ENCODE results near the gene DROSHA. TPM values are rescaled to one million over a fixed set of nuclear protein-coding genes. Genes with fewer than 3 reads are reported as not detected.

The DROSHA gene
- total and polyA plus RNA-seq, 4 experiments from 2014 or later, result 8.8 to 92.6 (median 50.7) TPM

- ChIA-PET CTCF (ENCODE audit: partially characterized antibody) (no interaction called here), POLR2A (ENCODE audit: partially characterized antibody) (interaction anchor here (1.1 kb wide), 1 partner anchor 9 kb away, joined by 3 read pairs; the partner anchor contains the start of genes C5orf22 and DROSHA)
- no peak overlapping the region for H3K27ac Mint-ChIP-seq
- H3K36me3 ChIP-seq (ENCODE audit: insufficient read depth, low read length), result peaks cover 43% of the 10 kb centered on the region
- H3K27me3 Mint-ChIP-seq, result no peaks in the 10 kb centered on the region
- H3K9me3 ChIP-seq (ENCODE audit: control insufficient read depth in 1 of 2, low read length in 2 of 2), result no peaks in the 10 kb centered on the region
- H3K4me1 Mint-ChIP-seq, result peaks cover 10 to 23% (median 17%) of the 10 kb centered on the region in 4 donors
- H3K4me3 ChIP-seq (ENCODE audit: low read length in 2 of 2), result no peak overlapping the region
- H3K27me3 ChIP-seq (ENCODE audit: insufficient read depth, low read length), result no peaks in the 10 kb centered on the region
- intact Hi-C loops (cut with micrococcal nuclease), result no loop called here
- H3K27ac ChIP-seq (ENCODE audit: low read depth, low read length), result no peak overlapping the region
- DNase-seq, result no peak
- H3K4me3 Mint-ChIP-seq, result no peak overlapping the region
- peaks cover 62 to 72% of the 10 kb centered on the region in 2 donors for H3K36me3 Mint-ChIP-seq
- H3K9me3 Mint-ChIP-seq, result no peaks in the 10 kb centered on the region
- no peaks in the 10 kb centered on the region for H3K4me1 ChIP-seq (ENCODE audit: insufficient read depth, low read length)
Observed at GRCh38 chr5:31523041-31523440, 8.9 kb downstream of the DROSHA start.

DNA sequence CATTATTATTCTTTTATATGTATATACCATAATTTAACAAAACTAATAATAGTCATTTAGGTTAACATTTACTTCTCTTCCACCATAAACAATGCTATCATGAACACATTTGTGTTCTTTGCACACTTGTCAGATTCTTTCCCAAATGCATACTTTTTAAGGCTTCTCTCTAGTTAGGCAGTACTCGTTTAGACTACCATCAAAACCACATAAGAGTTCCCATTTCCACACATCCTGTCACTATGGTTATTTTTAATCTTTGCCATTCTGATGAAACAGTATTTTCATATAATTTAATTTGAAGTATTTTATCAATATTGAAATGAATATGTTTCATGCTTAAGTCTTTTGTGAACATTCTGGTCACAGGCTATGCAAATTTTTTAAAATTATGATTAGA is 15.1 kb downstream of the DROSHA start:
- Mint-ChIP-seq H3K36me3 (peaks cover 50 to 59% of the 10 kb centered on the region in 2 donors), H3K27ac (peak overlapping the region in 1 of 7 donors; percentile 1), H3K27me3 (no peaks in the 10 kb centered on the region), H3K4me3 (no peak overlapping the region), H3K4me1 (peaks cover 4 to 13% (median 10%) of the 10 kb centered on the region in 4 donors), H3K9me3 (no peaks in the 10 kb centered on the region)
- Histone ChIP-seq H3K36me3 (ENCODE audit: insufficient read depth, low read length) (peaks cover 44% of the 10 kb centered on the region), H3K4me1 (ENCODE audit: insufficient read depth, low read length) (peaks cover 6% of the 10 kb centered on the region), H3K27ac (ENCODE audit: low read depth, low read length) (no peak overlapping the region), H3K9me3 (ENCODE audit: control insufficient read depth in 1 of 2, low read length in 2 of 2) (no peaks in the 10 kb centered on the region), H3K4me3 (ENCODE audit: low read length in 2 of 2) (no peak overlapping the region), H3K27me3 (ENCODE audit: insufficient read depth, low read length) (no peaks in the 10 kb centered on the region)
- DNase-seq, result no peak
- intact Hi-C loops (cut with micrococcal nuclease), result no loop called here
- CTCF ChIA-PET (ENCODE audit: partially characterized antibody), result no interaction called here
- POLR2A ChIA-PET (ENCODE audit: partially characterized antibody), result no interaction called here

DNA sequence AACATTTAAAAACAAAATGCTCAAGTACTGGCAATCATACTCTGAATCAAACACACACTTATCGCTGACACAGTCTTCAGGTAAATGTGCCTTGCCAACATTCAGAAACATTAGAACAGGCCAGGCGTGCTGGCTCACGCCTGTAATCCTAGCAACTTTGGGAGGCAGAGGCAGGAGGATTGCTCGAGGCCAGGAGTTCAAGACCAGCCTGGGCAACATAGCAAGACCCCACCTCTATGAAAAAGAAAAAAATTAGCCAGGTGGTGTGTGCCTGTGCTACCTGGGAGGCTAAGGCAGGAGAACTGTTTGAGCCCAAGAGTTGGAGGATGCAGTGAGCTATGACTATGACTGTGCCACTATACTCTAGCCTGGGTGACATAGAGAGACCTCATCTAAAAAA is 20.6 kb downstream of the DROSHA start:
- Mint-ChIP-seq H3K27me3 (no peaks in the 10 kb centered on the region), H3K36me3 (peaks cover 71 to 80% of the 10 kb centered on the region in 2 donors), H3K4me3 (no peak overlapping the region), H3K9me3 (no peaks in the 10 kb centered on the region), H3K27ac (peak overlapping the region in 1 of 7 donors; percentile 48), H3K4me1 (peaks cover 0 to 5% (median 1%) of the 10 kb centered on the region in 4 donors)
- no peaks in the 10 kb centered on the region for H3K27me3 ChIP-seq (ENCODE audit: insufficient read depth, low read length)
- H3K4me3 ChIP-seq (ENCODE audit: low read length in 2 of 2), result no peak overlapping the region
- ChIA-PET CTCF (ENCODE audit: partially characterized antibody) (interaction anchor here (1.6 kb wide), 1 partner anchor 20 kb away, joined by 3 read pairs; the partner anchor contains the start of gene DROSHA), POLR2A (ENCODE audit: partially characterized antibody) (no interaction called here)
- peaks cover 58% of the 10 kb centered on the region for H3K36me3 ChIP-seq (ENCODE audit: insufficient read depth, low read length)
- intact Hi-C loops (cut with micrococcal nuclease), result no loop called here
- no peak for DNase-seq
- no peaks in the 10 kb centered on the region for H3K9me3 ChIP-seq (ENCODE audit: control insufficient read depth in 1 of 2, low read length in 2 of 2)
- no peaks in the 10 kb centered on the region for H3K4me1 ChIP-seq (ENCODE audit: insufficient read depth, low read length)
- H3K27ac ChIP-seq (ENCODE audit: low read depth, low read length), result no peak overlapping the region

DNA sequence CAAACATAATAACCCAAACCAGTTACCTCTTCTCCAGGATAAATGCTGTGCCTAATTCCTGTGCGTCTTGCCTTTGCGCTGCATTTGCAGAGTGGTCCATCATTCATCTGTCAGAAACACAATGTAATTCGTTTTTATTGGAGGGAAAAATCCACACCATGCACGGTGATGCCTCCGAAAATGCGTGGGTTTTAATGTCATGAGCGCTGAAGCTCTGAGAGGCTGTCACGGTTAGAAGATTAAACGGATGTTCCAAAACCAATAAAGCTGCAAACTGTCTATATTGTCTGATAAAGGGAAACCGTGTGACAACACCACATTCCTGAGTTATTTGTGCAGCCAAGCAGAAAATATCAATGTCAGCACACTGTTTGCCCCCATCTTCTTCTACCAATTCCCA is 27.4 kb downstream of the DROSHA start:
- Mint-ChIP-seq H3K27me3 (no peaks in the 10 kb centered on the region), H3K36me3 (peaks cover 74 to 85% of the 10 kb centered on the region in 2 donors), H3K4me3 (no peak overlapping the region), H3K9me3 (no peaks in the 10 kb centered on the region), H3K4me1 (peaks cover 0 to 4% (median 0%) of the 10 kb centered on the region in 4 donors), H3K27ac (no peak overlapping the region)
- Histone ChIP-seq H3K4me1 (ENCODE audit: insufficient read depth, low read length) (no peaks in the 10 kb centered on the region), H3K27ac (ENCODE audit: low read depth, low read length) (no peak overlapping the region), H3K4me3 (ENCODE audit: low read length in 2 of 2) (no peak overlapping the region), H3K27me3 (ENCODE audit: insufficient read depth, low read length) (no peaks in the 10 kb centered on the region), H3K9me3 (ENCODE audit: control insufficient read depth in 1 of 2, low read length in 2 of 2) (no peaks in the 10 kb centered on the region), H3K36me3 (ENCODE audit: insufficient read depth, low read length) (peaks cover 51% of the 10 kb centered on the region)
- no peak for DNase-seq
- POLR2A ChIA-PET (ENCODE audit: partially characterized antibody), result no interaction called here
- intact Hi-C loops (cut with micrococcal nuclease), result no loop called here
- CTCF ChIA-PET (ENCODE audit: partially characterized antibody), result no interaction called here

GRCh38 chr5:31502506-31502905 is 29.4 kb downstream of the DROSHA start:
- ChIA-PET POLR2A (ENCODE audit: partially characterized antibody) (no interaction called here), CTCF (ENCODE audit: partially characterized antibody) (no interaction called here)
- Histone ChIP-seq H3K36me3 (ENCODE audit: insufficient read depth, low read length) (peaks cover 61% of the 10 kb centered on the region), H3K9me3 (ENCODE audit: control insufficient read depth in 1 of 2, low read length in 2 of 2) (no peaks in the 10 kb centered on the region), H3K27me3 (ENCODE audit: insufficient read depth, low read length) (no peaks in the 10 kb centered on the region), H3K4me1 (ENCODE audit: insufficient read depth, low read length) (no peaks in the 10 kb centered on the region), H3K4me3 (ENCODE audit: low read length in 2 of 2) (no peak overlapping the region), H3K27ac (ENCODE audit: low read depth, low read length) (no peak overlapping the region)
- Mint-ChIP-seq H3K27me3 (no peaks in the 10 kb centered on the region), H3K9me3 (no peaks in the 10 kb centered on the region), H3K4me1 (peaks cover 0 to 4% (median 2%) of the 10 kb centered on the region in 4 donors), H3K27ac (peak overlapping the region in 2 of 7 donors; percentile 37), H3K4me3 (no peak overlapping the region), H3K36me3 (peaks cover 78 to 90% of the 10 kb centered on the region in 2 donors)
- intact Hi-C loops (cut with micrococcal nuclease), result no loop called here
- no peak for DNase-seq

- Histone ChIP-seq H3K4me1 (ENCODE audit: insufficient read depth, low read length) (no peaks in the 10 kb centered on the region), H3K4me3 (ENCODE audit: low read length in 2 of 2) (no peak overlapping the region), H3K36me3 (ENCODE audit: insufficient read depth, low read length) (peaks cover 71% of the 10 kb centered on the region), H3K27me3 (ENCODE audit: insufficient read depth, low read length) (no peaks in the 10 kb centered on the region), H3K27ac (ENCODE audit: low read depth, low read length) (no peak overlapping the region), H3K9me3 (ENCODE audit: control insufficient read depth in 1 of 2, low read length in 2 of 2) (no peaks in the 10 kb centered on the region)
- POLR2A ChIA-PET (ENCODE audit: partially characterized antibody), result no interaction called here
- Mint-ChIP-seq H3K27me3 (no peaks in the 10 kb centered on the region), H3K4me3 (no peak overlapping the region), H3K4me1 (peaks cover 0 to 4% (median 2%) of the 10 kb centered on the region in 4 donors), H3K36me3 (peaks cover 91 to 97% of the 10 kb centered on the region in 2 donors), H3K9me3 (no peaks in the 10 kb centered on the region), H3K27ac (no peak overlapping the region)
- no peak for DNase-seq
- CTCF ChIA-PET (ENCODE audit: partially characterized antibody), result no interaction called here
- intact Hi-C loops (cut with micrococcal nuclease), result no loop called here
Observed at GRCh38 chr5:31500256-31500655, 31.6 kb downstream of the DROSHA start.

- no peaks in the 10 kb centered on the region for H3K9me3 ChIP-seq (ENCODE audit: control insufficient read depth in 1 of 2, low read length in 2 of 2)
- no peak overlapping the region for H3K4me3 Mint-ChIP-seq
- CTCF ChIA-PET (ENCODE audit: partially characterized antibody), result no interaction called here
- H3K4me3 ChIP-seq (ENCODE audit: low read length in 2 of 2), result no peak overlapping the region
- POLR2A ChIA-PET (ENCODE audit: partially characterized antibody), result no interaction called here
- H3K36me3 ChIP-seq (ENCODE audit: insufficient read depth, low read length), result peaks cover 67% of the 10 kb centered on the region
- DNase-seq, result no peak
- no peaks in the 10 kb centered on the region for H3K27me3 Mint-ChIP-seq
- no peak overlapping the region for H3K27ac ChIP-seq (ENCODE audit: low read depth, low read length)
- H3K27ac Mint-ChIP-seq, result no peak overlapping the region
- H3K4me1 Mint-ChIP-seq, result peaks cover 0 to 4% (median 2%) of the 10 kb centered on the region in 4 donors
- intact Hi-C loops (cut with micrococcal nuclease), result no loop called here
- peaks cover 86 to 93% of the 10 kb centered on the region in 2 donors for H3K36me3 Mint-ChIP-seq
- H3K27me3 ChIP-seq (ENCODE audit: insufficient read depth, low read length), result no peaks in the 10 kb centered on the region
- H3K4me1 ChIP-seq (ENCODE audit: insufficient read depth, low read length), result no peaks in the 10 kb centered on the region
- H3K9me3 Mint-ChIP-seq, result no peaks in the 10 kb centered on the region
Observed at GRCh38 chr5:31496891-31497290, 35.0 kb downstream of the DROSHA start.

DNA sequence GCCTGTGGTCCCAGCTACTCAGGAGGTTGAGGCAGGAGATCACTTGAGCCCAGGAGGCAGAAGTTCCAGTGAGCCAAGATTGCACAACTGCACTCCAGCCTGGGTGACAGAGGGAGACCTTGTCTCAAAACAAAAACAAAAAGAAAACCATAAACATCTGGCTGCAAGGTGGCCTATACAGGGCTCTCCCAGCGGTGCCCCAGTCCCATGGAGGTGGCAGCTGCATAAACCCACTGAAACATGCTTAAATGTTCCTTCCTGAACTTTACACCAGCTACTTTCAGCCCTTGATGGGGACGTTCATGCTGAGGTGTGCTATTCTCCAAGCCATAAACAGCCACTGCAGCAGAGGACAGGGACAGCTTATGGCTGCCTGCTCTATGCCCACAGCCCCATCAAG is 35.6 kb downstream of the DROSHA start:
- no peak for DNase-seq
- Histone ChIP-seq H3K36me3 (ENCODE audit: insufficient read depth, low read length) (peaks cover 65% of the 10 kb centered on the region), H3K27ac (ENCODE audit: low read depth, low read length) (no peak overlapping the region), H3K27me3 (ENCODE audit: insufficient read depth, low read length) (no peaks in the 10 kb centered on the region), H3K4me3 (ENCODE audit: low read length in 2 of 2) (no peak overlapping the region), H3K4me1 (ENCODE audit: insufficient read depth, low read length) (no peaks in the 10 kb centered on the region), H3K9me3 (ENCODE audit: control insufficient read depth in 1 of 2, low read length in 2 of 2) (no peaks in the 10 kb centered on the region)
- Mint-ChIP-seq H3K27ac (no peak overlapping the region), H3K36me3 (peaks cover 83 to 91% of the 10 kb centered on the region in 2 donors), H3K9me3 (no peaks in the 10 kb centered on the region), H3K4me3 (no peak overlapping the region), H3K4me1 (peaks cover 0 to 4% (median 2%) of the 10 kb centered on the region in 4 donors), H3K27me3 (no peaks in the 10 kb centered on the region)
- intact Hi-C loops (cut with micrococcal nuclease), result no loop called here
- POLR2A ChIA-PET (ENCODE audit: partially characterized antibody), result no interaction called here
- CTCF ChIA-PET (ENCODE audit: partially characterized antibody), result interaction anchor here (0.6 kb wide), 1 partner anchor 993 kb away, joined by 3 read pairs; no protein-coding TSS in a partner anchor
